ENCODE measurements around the gene PLEKHG1. TPM values are rescaled to one million over a fixed set of nuclear protein-coding genes. Genes with fewer than 3 reads are reported as not detected.

The PLEKHG1 gene
- total RNA-seq, 2 experiments from 2014 or later: 10.8 to 11.1 TPM

GRCh38 chr6:150596439-150596838, 3.2 kb upstream of the PLEKHG1 start:
- peaks cover 31% of the 10 kb centered on the region for H3K27me3 Mint-ChIP-seq (ENCODE audit: low read depth)
- H3K36me3 Mint-ChIP-seq (ENCODE audit: low read depth): no peaks in the 10 kb centered on the region
- no peaks in the 10 kb centered on the region for H3K9me3 Mint-ChIP-seq
- intact Hi-C loops (cut with micrococcal nuclease): loop anchor here (5.0 to 10.0 kb wide), 2 partner anchors 519 to 592 kb away; no protein-coding TSS in a partner anchor
- no peak for DNase-seq
- CTCF ChIA-PET: interaction anchor here (0.6 to 1.2 kb wide), 3 partner anchors 18 to 219 kb away, joined by 3 to 4 read pairs (median 3); no protein-coding TSS in a partner anchor
- peaks cover 23% of the 10 kb centered on the region for H3K4me1 Mint-ChIP-seq (ENCODE audit: low read depth)
- H3K4me3 Mint-ChIP-seq: no peak overlapping the region
- no peak overlapping the region for H3K27ac Mint-ChIP-seq

DNA sequence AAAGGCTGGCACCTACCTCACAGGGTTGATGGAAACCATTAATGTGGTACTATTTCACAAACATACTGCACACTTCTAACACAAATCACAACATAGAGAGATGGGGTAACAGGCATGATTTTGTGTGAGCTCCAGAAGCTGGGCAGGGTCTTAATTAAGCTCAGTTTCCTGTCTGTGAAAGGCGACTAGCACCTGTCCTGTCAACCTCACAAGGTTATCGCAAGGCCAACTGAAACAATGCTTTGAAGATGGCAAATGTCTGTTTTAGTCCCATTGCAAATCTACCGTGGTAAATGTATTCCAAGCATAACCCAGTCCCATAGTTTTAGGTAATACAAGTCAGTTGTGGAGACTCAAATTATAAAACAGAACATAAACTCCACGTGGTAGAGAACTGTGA, 1.3 kb upstream of the PLEKHG1 start:
- Mint-ChIP-seq H3K36me3 (ENCODE audit: low read depth) (no peaks in the 10 kb centered on the region), H3K9me3 (no peaks in the 10 kb centered on the region), H3K4me1 (ENCODE audit: low read depth) (peaks cover 25% of the 10 kb centered on the region), H3K4me3 (no peak overlapping the region), H3K27ac (peak overlapping the region; percentile 91), H3K27me3 (ENCODE audit: low read depth) (peaks cover 35% of the 10 kb centered on the region)
- DNase-seq: no peak
- CTCF ChIA-PET: interaction anchor here (0.6 to 3.9 kb wide), 5 partner anchors 8 to 480 kb away, joined by 3 to 29 read pairs (median 4); no protein-coding TSS in a partner anchor
- intact Hi-C loops (cut with micrococcal nuclease): loop anchor here (2.0 to 10.0 kb wide), 3 partner anchors 388 to 594 kb away; no protein-coding TSS in a partner anchor

GRCh38 chr6:150598858-150599198, 857 bp upstream of the PLEKHG1 start:
- Mint-ChIP-seq H3K4me1 (ENCODE audit: low read depth) (peaks cover 25% of the 10 kb centered on the region), H3K36me3 (ENCODE audit: low read depth) (no peaks in the 10 kb centered on the region), H3K4me3 (peak overlapping the region; percentile 75), H3K27ac (peak overlapping the region; percentile 91), H3K27me3 (ENCODE audit: low read depth) (peaks cover 35% of the 10 kb centered on the region), H3K9me3 (no peaks in the 10 kb centered on the region)
- CTCF ChIA-PET: interaction anchor here (1.2 to 3.9 kb wide), 3 partner anchors 9 to 180 kb away, joined by 3 to 29 read pairs (median 4); no protein-coding TSS in a partner anchor
- no peak for DNase-seq
- intact Hi-C loops (cut with micrococcal nuclease): loop anchor here (1.0 to 10.0 kb wide), 10 partner anchors 33 to 853 kb away; partner anchors contain the start of genes MTHFD1L and RMND1

GRCh38 chr6:150600010-150600300, 270 bp downstream of the PLEKHG1 start:
- Mint-ChIP-seq H3K4me3 (no peak overlapping the region), H3K4me1 (ENCODE audit: low read depth) (peaks cover 25% of the 10 kb centered on the region), H3K36me3 (ENCODE audit: low read depth) (no peaks in the 10 kb centered on the region), H3K27ac (no peak overlapping the region), H3K27me3 (ENCODE audit: low read depth) (peaks cover 43% of the 10 kb centered on the region), H3K9me3 (no peaks in the 10 kb centered on the region)
- CTCF ChIA-PET: interaction anchor here (1.2 to 3.9 kb wide), 6 partner anchors 33 to 215 kb away, joined by 3 to 29 read pairs (median 4); no protein-coding TSS in a partner anchor
- DNase-seq: no peak
- intact Hi-C loops (cut with micrococcal nuclease): loop anchor here (1.0 kb wide), 1 partner anchor 23 kb away; no protein-coding TSS in a partner anchor

GRCh38 chr6:150600301-150601017, 774 bp downstream of the PLEKHG1 start:
- peaks cover 25% of the 10 kb centered on the region for H3K4me1 Mint-ChIP-seq (ENCODE audit: low read depth)
- H3K4me3 Mint-ChIP-seq: peak overlapping the region; percentile 84
- CTCF ChIA-PET: interaction anchor here (1.0 to 3.9 kb wide), 6 partner anchors 33 to 387 kb away, joined by 3 to 29 read pairs (median 4); no protein-coding TSS in a partner anchor
- H3K9me3 Mint-ChIP-seq: no peaks in the 10 kb centered on the region
- peak overlapping the region; percentile 90 for H3K27ac Mint-ChIP-seq
- peaks cover 46% of the 10 kb centered on the region for H3K27me3 Mint-ChIP-seq (ENCODE audit: low read depth)
- H3K36me3 Mint-ChIP-seq (ENCODE audit: low read depth): no peaks in the 10 kb centered on the region
- intact Hi-C loops (cut with micrococcal nuclease): loop anchor here (1.0 kb wide), 1 partner anchor 23 kb away; no protein-coding TSS in a partner anchor
- peak; percentile 87 for DNase-seq

GRCh38 chr6:150601439-150601838, 1.8 kb downstream of the PLEKHG1 start:
- H3K36me3 Mint-ChIP-seq (ENCODE audit: low read depth): no peaks in the 10 kb centered on the region

DNA sequence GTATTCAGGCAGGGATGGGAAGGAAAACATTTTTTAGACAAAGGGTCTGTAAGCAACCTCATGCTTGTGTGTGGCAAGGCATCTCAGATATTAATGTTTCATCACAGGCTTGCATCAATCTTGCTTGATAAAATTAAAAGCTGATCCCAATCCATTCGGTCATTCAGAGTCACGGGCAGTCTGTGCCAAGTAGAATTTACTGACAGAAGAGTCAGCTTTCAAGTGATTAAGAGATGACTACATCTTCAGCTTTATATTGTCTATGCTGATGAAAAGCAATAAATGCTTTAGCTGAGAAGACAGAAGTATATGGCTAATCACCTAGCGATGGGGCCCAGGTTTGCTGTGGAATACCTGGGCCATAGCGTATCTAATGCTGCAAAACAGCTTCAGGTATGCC, 3.5 kb downstream of the PLEKHG1 start:
- CTCF ChIA-PET: no interaction called here
- H3K4me1 Mint-ChIP-seq (ENCODE audit: low read depth): peaks cover 28% of the 10 kb centered on the region
- no peak for DNase-seq
- no peaks in the 10 kb centered on the region for H3K36me3 Mint-ChIP-seq (ENCODE audit: low read depth)
- no peak overlapping the region for H3K4me3 Mint-ChIP-seq
- intact Hi-C loops (cut with micrococcal nuclease): no loop called here
- H3K27me3 Mint-ChIP-seq (ENCODE audit: low read depth): peaks cover 49% of the 10 kb centered on the region
- H3K27ac Mint-ChIP-seq: no peak overlapping the region
- no peaks in the 10 kb centered on the region for H3K9me3 Mint-ChIP-seq

More at GRCh38 chr6:150601439-150601838, 1.8 kb downstream of the PLEKHG1 start:
- intact Hi-C loops (cut with micrococcal nuclease): no loop called here
- Mint-ChIP-seq H3K27me3 (ENCODE audit: low read depth) (peaks cover 45% of the 10 kb centered on the region), H3K4me1 (ENCODE audit: low read depth) (peaks cover 25% of the 10 kb centered on the region), H3K9me3 (no peaks in the 10 kb centered on the region), H3K27ac (no peak overlapping the region), H3K4me3 (peak overlapping the region; percentile 26)
- CTCF ChIA-PET: interaction anchor here (1.0 to 1.9 kb wide), 2 partner anchors 206 to 386 kb away, joined by 3 to 4 read pairs; no protein-coding TSS in a partner anchor
- DNase-seq: no peak

DNA sequence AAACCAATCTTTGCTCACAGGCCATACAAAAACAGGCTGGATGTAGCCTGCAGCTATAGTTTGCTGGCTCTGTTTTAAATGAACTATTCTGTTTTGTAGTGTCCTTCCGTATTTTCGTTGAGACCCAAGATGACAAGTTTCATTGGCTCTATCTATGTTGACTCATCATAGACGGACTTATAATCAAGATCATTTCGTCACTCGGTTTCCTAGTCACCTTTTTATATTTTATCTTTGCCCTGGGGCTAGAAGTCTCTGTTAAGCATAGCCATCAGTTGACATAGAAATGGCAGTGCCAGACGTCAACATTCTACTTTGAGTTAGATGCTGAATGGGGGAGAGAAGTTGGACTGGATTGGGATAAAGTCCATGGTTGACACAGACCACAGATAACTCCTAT, 4.8 kb downstream of the PLEKHG1 start:
- Mint-ChIP-seq H3K36me3 (ENCODE audit: low read depth) (no peaks in the 10 kb centered on the region), H3K4me1 (ENCODE audit: low read depth) (peaks cover 15% of the 10 kb centered on the region), H3K27me3 (ENCODE audit: low read depth) (peaks cover 56% of the 10 kb centered on the region), H3K4me3 (no peak overlapping the region), H3K9me3 (no peaks in the 10 kb centered on the region), H3K27ac (no peak overlapping the region)
- intact Hi-C loops (cut with micrococcal nuclease): no loop called here
- no peak for DNase-seq
- CTCF ChIA-PET: interaction anchor here (1.0 kb wide), 1 partner anchor 11 kb away, joined by 3 read pairs; no protein-coding TSS in a partner anchor

GRCh38 chr6:150605333-150605732, 5.6 kb downstream of the PLEKHG1 start:
- intact Hi-C loops (cut with micrococcal nuclease): no loop called here
- H3K4me3 Mint-ChIP-seq: no peak overlapping the region

DNA sequence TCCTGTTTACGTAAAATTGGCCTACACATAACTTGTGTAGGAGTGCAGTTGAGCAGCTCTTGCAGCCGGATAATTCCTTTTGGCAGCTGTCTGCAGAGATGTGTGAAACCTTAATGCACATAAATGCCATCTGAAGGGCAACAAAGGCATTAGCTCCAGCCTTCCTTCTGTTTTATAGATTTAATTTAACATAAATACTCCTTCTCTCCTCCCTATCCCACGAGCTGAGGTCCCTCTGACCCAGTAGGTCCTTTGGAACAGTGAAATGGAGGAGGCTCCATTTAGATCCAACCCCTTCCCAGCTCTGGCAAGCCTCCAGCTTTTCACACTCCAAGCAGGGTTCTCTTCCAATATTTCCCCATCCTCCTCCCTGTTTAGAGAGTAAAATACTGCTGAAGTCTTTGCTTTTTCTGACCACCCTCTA, 6.5 kb downstream of the PLEKHG1 start:
- CTCF ChIA-PET: no interaction called here
- peak overlapping the region; percentile 10 for H3K27ac Mint-ChIP-seq
- no peaks in the 10 kb centered on the region for H3K36me3 Mint-ChIP-seq (ENCODE audit: low read depth)
- intact Hi-C loops (cut with micrococcal nuclease): no loop called here
- no peak overlapping the region for H3K4me3 Mint-ChIP-seq
- DNase-seq: no peak
- no peaks in the 10 kb centered on the region for H3K9me3 Mint-ChIP-seq
- H3K4me1 Mint-ChIP-seq (ENCODE audit: low read depth): peaks cover 8% of the 10 kb centered on the region
- H3K27me3 Mint-ChIP-seq (ENCODE audit: low read depth): peaks cover 51% of the 10 kb centered on the region

More at GRCh38 chr6:150605333-150605732, 5.6 kb downstream of the PLEKHG1 start:
- no peak overlapping the region for H3K27ac Mint-ChIP-seq
- peaks cover 14% of the 10 kb centered on the region for H3K4me1 Mint-ChIP-seq (ENCODE audit: low read depth)
- H3K9me3 Mint-ChIP-seq: no peaks in the 10 kb centered on the region
- H3K27me3 Mint-ChIP-seq (ENCODE audit: low read depth): peaks cover 57% of the 10 kb centered on the region
- CTCF ChIA-PET: no interaction called here
- H3K36me3 Mint-ChIP-seq (ENCODE audit: low read depth): no peaks in the 10 kb centered on the region
- no peak for DNase-seq

- no peak overlapping the region for H3K4me3 Mint-ChIP-seq
- H3K9me3 Mint-ChIP-seq: no peaks in the 10 kb centered on the region
- DNase-seq: no peak
- no peaks in the 10 kb centered on the region for H3K36me3 Mint-ChIP-seq (ENCODE audit: low read depth)
- peaks cover 5% of the 10 kb centered on the region for H3K4me1 Mint-ChIP-seq (ENCODE audit: low read depth)
- no peak overlapping the region for H3K27ac Mint-ChIP-seq
- intact Hi-C loops (cut with micrococcal nuclease): no loop called here
- peaks cover 46% of the 10 kb centered on the region for H3K27me3 Mint-ChIP-seq (ENCODE audit: low read depth)
- CTCF ChIA-PET: no interaction called here
These were observed 7.1 kb downstream of the PLEKHG1 start for GRCh38 chr6:150606647-150607328.

GRCh38 chr6:150607329-150607650, 7.6 kb downstream of the PLEKHG1 start:
- CTCF ChIA-PET: no interaction called here
- Mint-ChIP-seq H3K27ac (no peak overlapping the region), H3K9me3 (no peaks in the 10 kb centered on the region), H3K4me3 (no peak overlapping the region), H3K27me3 (ENCODE audit: low read depth) (peaks cover 43% of the 10 kb centered on the region), H3K36me3 (ENCODE audit: low read depth) (no peaks in the 10 kb centered on the region), H3K4me1 (ENCODE audit: low read depth) (peaks cover 5% of the 10 kb centered on the region)
- no peak for DNase-seq
- intact Hi-C loops (cut with micrococcal nuclease): no loop called here

All from activated naive CD4-positive, alpha-beta T cell treated with anti-CD3 and anti-CD28 coated beads for 36 hours (primary cell).